Endothelial cell of umbilical vein (primary cell): ENCODE results near the gene DNAH10. TPM values are rescaled to one million over a fixed set of nuclear protein-coding genes. Genes with fewer than 3 reads are reported as not detected.
"Not testable (repeated sequence)": the region's sequence is repeated elsewhere in the genome, so short reads cannot be mapped to it uniquely, and the experiment has no call there.

Experiments used
- BruUV-seq: library from RNA; stranded (reverse); fragments of 400-500 nt; replicated peaks from 2 replicates; lab custom pipeline; 2021; lab: Mats Ljungman, UMichigan
- CTCF ChIA-PET: fragments of 300-600, 350-600 bp; sonication (Branson Sonifier 250); formaldehyde crosslinking; loops from one replicate; lab custom pipeline; 2021; ENCODE audit warnings: antibody characterized with exemption, inconsistent platforms; lab: Charles Lee
- POLR2A ChIA-PET: fragments of 300-600, 350-600 bp; sonication (Branson Sonifier 250); formaldehyde crosslinking; loops from one replicate; lab custom pipeline; 2021; ENCODE audit warnings: antibody characterized with exemption, inconsistent platforms; lab: Charles Lee
- DNase-seq: peaks from one replicate; pipeline ENCODE4 v3.0.0-alpha.2; 2011; ENCODE audit warnings: low read depth, low spot score
- FAIRE-seq: peaks from 2 replicates; lab custom pipeline; 2011; peaks lifted over from hg19 to GRCh38; lab: Jason Lieb, UNC
- H2AFZ ChIP-seq: 2 replicates; pipeline ENCODE4 v1.6.0; 2012; ENCODE audit warnings: low read depth, low read length, control low read depth, inconsistent platforms
- H3K27ac ChIP-seq: 2 replicates; pipeline ENCODE4 v1.5.1; 2011; ENCODE audit warnings: low read depth, mild to moderate bottlenecking, control low read depth, low read length, moderate library complexity; ENCODE audit not compliant: insufficient read depth
- H3K27me3 ChIP-seq, 2 experiments: 2 replicates each; pipeline versions ENCODE4 v1.6.0 to v1.6.1; 2011; ENCODE audit warnings: low read length in 2 of 2, mixed read lengths in 1 of 2; ENCODE audit not compliant: control insufficient read depth in 2 of 2, insufficient read depth in 2 of 2
- H3K36me3 ChIP-seq, 2 experiments: 2 replicates in 1 of 2; 3 replicates in 1 of 2; pipeline ENCODE4 v1.5.1; 2011; ENCODE audit warnings: low read length in 2 of 2, mild to moderate bottlenecking in 1 of 2, moderate library complexity in 1 of 2; ENCODE audit not compliant: control insufficient read depth in 2 of 2, insufficient read depth in 2 of 2; ENCODE audit errors: extremely low read depth in 1 of 2
- H3K4me1 ChIP-seq: 3 replicates; pipeline ENCODE4 v1.5.1; 2011; ENCODE audit warnings: mild to moderate bottlenecking, low read length; ENCODE audit not compliant: control insufficient read depth, insufficient read depth; ENCODE audit errors: extremely low read depth
- H3K4me2 ChIP-seq: 2 replicates; pipeline ENCODE4 v1.6.1; 2011; ENCODE audit warnings: low read length, control low read depth, mixed read lengths; ENCODE audit not compliant: insufficient read depth
- H3K4me3 ChIP-seq, 3 experiments: fragments of 200-600 bp in 1 of 3; sonication (generic), shearing (Covaris generic) in 1 of 3; replicated peaks in 1 of 3; 2 replicates each; pipeline ENCODE4 v1.5.1; 2011 to 2016; ENCODE audit warnings: control low read depth in 3 of 3, low read length in 3 of 3, mild to moderate bottlenecking in 2 of 3, inconsistent platforms in 1 of 3, low read depth in 1 of 3, moderate library complexity in 1 of 3; ENCODE audit not compliant: insufficient read depth in 1 of 3
- H3K79me2 ChIP-seq: 2 replicates; pipeline ENCODE4 v1.6.0; 2012; ENCODE audit warnings: low read length, inconsistent platforms; ENCODE audit not compliant: control insufficient read depth, insufficient read depth
- H3K9ac ChIP-seq: replicated peaks from 2 replicates; pipeline ENCODE3; 2011; ENCODE audit warnings: low read length, control low read depth; ENCODE audit not compliant: insufficient read depth; ENCODE audit errors: extremely low read depth
- H3K9me1 ChIP-seq: replicated peaks from 3 replicates; pipeline ENCODE4 v1.6.0; 2011; ENCODE audit warnings: mild to moderate bottlenecking, low read length; ENCODE audit not compliant: control insufficient read depth, insufficient read depth; ENCODE audit errors: extremely low read depth
- H3K9me3 ChIP-seq: replicated peaks from 2 replicates; pipeline ENCODE4 v1.5.1; 2012; ENCODE audit warnings: low read length, inconsistent platforms; ENCODE audit not compliant: control insufficient read depth, insufficient read depth
- H4K20me1 ChIP-seq: replicated peaks from 2 replicates; pipeline ENCODE3; 2011; ENCODE audit warnings: mild to moderate bottlenecking, low read length; ENCODE audit not compliant: control insufficient read depth, insufficient read depth; ENCODE audit errors: extremely low read depth
- CTCF ChIP-seq, 2 donors: IDR thresholded peaks; 1 replicate in 1 of 2; 2 replicates in 1 of 2; pipeline ENCODE4 v1.5.1; 2011; ENCODE audit warnings: low read length in 2 of 2, mild to moderate bottlenecking in 2 of 2, moderate library complexity in 2 of 2, control low read depth in 1 of 2, inconsistent platforms in 1 of 2, low read depth in 1 of 2; ENCODE audit not compliant: insufficient read depth in 1 of 2; ENCODE audit errors: extremely low read depth in 1 of 2
- EZH2 ChIP-seq: IDR thresholded peaks from 2 replicates; pipeline ENCODE4 v1.6.1; 2012; ENCODE audit warnings: borderline replicate concordance, low read depth, mild to moderate bottlenecking, moderate library complexity, low read length, inconsistent platforms; ENCODE audit not compliant: severe bottlenecking
- FOS ChIP-seq: IDR thresholded peaks from 2 replicates; pipeline ENCODE4 v1.6.1; 2011; ENCODE audit warnings: mild to moderate bottlenecking, low read length, moderate library complexity, borderline replicate concordance; ENCODE audit not compliant: insufficient read depth
- GATA2 ChIP-seq: IDR thresholded peaks from 2 replicates; pipeline ENCODE4 v1.7.0; 2011; ENCODE audit warnings: low read depth, mild to moderate bottlenecking, moderate library complexity, mixed read lengths, low read length; ENCODE audit not compliant: insufficient read length, insufficient read depth
- JUN ChIP-seq: IDR thresholded peaks from 2 replicates; pipeline ENCODE4 v1.6.1; 2011; ENCODE audit warnings: borderline replicate concordance, low read depth; ENCODE audit not compliant: insufficient read length, insufficient read depth
- MAX ChIP-seq: IDR thresholded peaks from 2 replicates; pipeline ENCODE4 v1.6.1; 2011; ENCODE audit not compliant: insufficient read depth, insufficient read length
- MYC ChIP-seq: IDR thresholded peaks from one replicate; pipeline ENCODE4 v1.6.1; 2011; ENCODE audit warnings: mild to moderate bottlenecking, low read depth, low read length
- POLR2A ChIP-seq: IDR thresholded peaks from 2 replicates; pipeline ENCODE4 v1.6.1; 2012; ENCODE audit warnings: low read depth, mild to moderate bottlenecking, control low read depth, low read length
- POLR2AphosphoS5 ChIP-seq: IDR thresholded peaks from 2 replicates; pipeline ENCODE4 v1.6.1; 2012; ENCODE audit warnings: low read depth, mild to moderate bottlenecking, control low read depth, low read length, moderate library complexity; ENCODE audit not compliant: insufficient read depth
- dilution Hi-C: fragments of 300-500 bp; cut with MboI; formaldehyde crosslinking; loops from one replicate; pipeline ENCODE4 v1.15.0; 2019; ENCODE audit warnings: low sequenced_read_pairs; ENCODE audit not compliant: extremely low pct_ligation_motif_present
- intact Hi-C: fragments of 100-400 bp; cut with micrococcal nuclease; formaldehyde crosslinking; loops from one replicate; pipeline ENCODE4 v1.10.0; 2022
- polyA plus RNA-seq, 4 experiments: library from polyadenylated mRNA; depleted of rRNA in 3 of 4; stranded (reverse) in 3 of 4; unstranded in 1 of 4; fragments of >200 nt; gene quantifications; 2 replicates each; pipeline versions ENCODE4 v1.2.1 to v1.2.3, GENCODE V29; 2011 to 2012; ENCODE audit warnings: missing spikeins in 1 of 4
- total RNA-seq: library from RNA; stranded (reverse); gene quantifications from 2 replicates; pipeline ENCODE4 v1.2.3, GENCODE V29; 2021

DNAH10 gene
- total and polyA plus RNA-seq, 2 donors (not counting 3 experiments of a cell fraction or from before 2014, with no cell fraction given) = 0.04 to 0.31 TPM

DNA sequence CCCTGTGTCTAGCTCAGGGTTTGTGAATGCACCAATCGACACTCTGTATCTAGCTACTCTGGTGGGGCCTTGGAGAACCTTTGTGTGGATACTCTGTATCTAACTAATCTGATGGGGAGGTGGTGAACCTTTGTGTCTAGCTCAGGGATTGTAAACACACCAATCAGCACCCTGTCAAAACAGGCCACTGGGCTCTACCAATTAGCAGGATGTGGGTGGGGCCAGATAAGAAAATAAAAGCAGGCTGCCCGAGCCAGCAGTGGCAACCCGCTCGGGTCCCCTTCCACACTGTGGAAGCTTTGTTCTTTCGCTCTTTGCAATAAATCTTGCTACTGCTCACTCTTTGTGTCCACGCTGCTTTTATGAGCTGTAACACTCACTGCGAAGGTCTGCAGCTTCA, 185.4 kb downstream of the DNAH10 start:
- BruUV-seq, DNase-seq, H4K20me1 ChIP-seq, H3K27me3 ChIP-seq, H3K27ac ChIP-seq, H3K79me2 ChIP-seq, intact Hi-C loops, H3K9me1 ChIP-seq, CTCF ChIA-PET, POLR2A ChIA-PET, H3K4me3 ChIP-seq, dilution Hi-C loops, H3K4me2 ChIP-seq, H3K9me3 ChIP-seq, H3K9ac ChIP-seq, H3K36me3 ChIP-seq, FAIRE-seq, H2AFZ ChIP-seq: not testable (repeated sequence)
- H3K4me1 ChIP-seq = peaks cover 17% of the 10 kb centered on the region

DNA sequence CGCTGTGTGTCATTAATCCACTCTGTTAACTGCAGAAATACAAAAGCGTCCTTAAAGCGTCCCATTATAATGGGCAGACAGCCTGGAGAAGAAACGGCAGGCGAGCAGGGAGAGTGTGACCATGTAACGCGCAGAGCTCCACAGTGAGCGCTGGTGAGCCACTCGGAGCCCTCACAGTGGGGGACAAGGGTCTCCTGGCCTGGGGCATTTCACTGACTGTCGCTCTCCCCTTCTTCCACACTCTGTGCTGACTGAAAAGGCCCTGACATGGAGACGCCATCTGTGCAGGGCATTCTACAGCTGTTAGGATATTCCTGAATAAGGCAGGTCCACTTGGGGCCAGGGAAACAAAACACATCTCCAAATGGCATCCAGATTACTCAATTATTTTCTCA, 186.3 kb downstream of the DNAH10 start:
- no peaks in the 10 kb centered on the region for H3K27me3 ChIP-seq
- CTCF ChIA-PET = no interaction called here
- H3K27ac ChIP-seq = no peak overlapping the region
- H3K9me1 ChIP-seq = no peaks in the 10 kb centered on the region
- POLR2A ChIA-PET = no interaction called here
- H3K9ac ChIP-seq = no peak overlapping the region
- peaks cover 2% of the 10 kb centered on the region for H4K20me1 ChIP-seq
- intact Hi-C loops = no loop called here
- no peaks in the 10 kb centered on the region for H3K79me2 ChIP-seq
- TF ChIP-seq MYC (no peak), POLR2A (no peak), CTCF (IDR thresholded peaks at IDR 0.05; ENCODE audit: extremely low read depth in 1 of 2, insufficient read depth in 1 of 2, low read depth in 1 of 2, low read length in 2 of 2) (no peak), FOS (no peak), JUN (no peak), MAX (no peak), EZH2 (no peak), POLR2AphosphoS5 (no peak), GATA2 (no peak)
- dilution Hi-C loops = no loop called here
- FAIRE-seq = no peak
- no peaks in the 10 kb centered on the region for H3K36me3 ChIP-seq
- H3K9me3 ChIP-seq = no peaks in the 10 kb centered on the region
- no TSS peak for BruUV-seq
- DNase-seq = no peak
- no peak overlapping the region for H3K4me3 ChIP-seq
- peaks cover 22% of the 10 kb centered on the region for H3K4me1 ChIP-seq
- H2AFZ ChIP-seq = no peak overlapping the region
- H3K4me2 ChIP-seq = no peak overlapping the region
